Erythroblast (primary cell): ENCODE data around the gene CTNNAL1.

ENCODE experiments used
- DNase-seq, 2 experiments: peaks; one replicate each; lab custom pipeline; 2025; lab: John Stamatoyannopoulos, UW
- GATA1 ChIP-seq: IDR thresholded peaks from 2 replicates; pipeline ENCODE4 v1.6.1; 2011; ENCODE audit warnings: low read depth, mild to moderate bottlenecking, control low read depth, low read length, moderate library complexity
- POLR2A ChIP-seq: IDR thresholded peaks from 2 replicates; pipeline ENCODE4 v1.6.1; 2011; ENCODE audit warnings: mild to moderate bottlenecking, low read length

CTNNAL1 gene

GRCh38 chr9:109036744-109037680 is 23.7 kb upstream of the CTNNAL1 start:
- DNase-seq = no peak
- TF ChIP-seq POLR2A = no peak
- no peak for TF ChIP-seq GATA1

GRCh38 chr9:109035684-109036423 is 22.6 kb upstream of the CTNNAL1 start:
- DNase-seq = no peak
- TF ChIP-seq POLR2A = no peak
- no peak for TF ChIP-seq GATA1

GRCh38 chr9:109033941-109034700 is 20.8 kb upstream of the CTNNAL1 start:
- TF ChIP-seq GATA1 = no peak
- TF ChIP-seq POLR2A = no peak
- no peak for DNase-seq

GRCh38 chr9:109031241-109031640 is 17.9 kb upstream of the CTNNAL1 start:
- no peak for DNase-seq
- TF ChIP-seq POLR2A = no peak
- no peak for TF ChIP-seq GATA1

GRCh38 chr9:109030426-109030825 is 17.1 kb upstream of the CTNNAL1 start:
- TF ChIP-seq GATA1 (no peak), POLR2A (no peak)
- no peak for DNase-seq

DNA sequence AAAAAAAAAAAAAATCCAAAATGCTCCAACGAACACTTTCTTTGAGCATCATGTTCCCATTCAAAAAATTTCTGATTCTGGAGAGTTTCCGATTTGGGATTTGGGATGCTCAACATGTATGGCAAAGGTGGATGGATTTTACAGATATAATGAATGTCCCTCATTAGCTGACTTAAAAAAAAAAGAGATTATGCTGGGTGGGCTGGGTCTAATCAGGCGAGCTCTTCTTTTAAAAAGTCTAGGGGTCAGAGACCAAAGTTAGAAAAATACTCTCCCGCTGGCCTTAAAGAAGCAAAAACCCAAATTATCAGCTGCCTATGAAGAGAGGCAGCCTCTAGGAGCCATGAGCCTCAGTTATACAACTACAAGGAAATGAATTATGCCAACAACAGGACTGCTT is 15.2 kb upstream of the CTNNAL1 start:
- TF ChIP-seq GATA1 = no peak
- no peak for TF ChIP-seq POLR2A
- DNase-seq = no peak

- no peak for DNase-seq
- TF ChIP-seq POLR2A = no peak
- TF ChIP-seq GATA1 = no peak
Observed at GRCh38 chr9:109027176-109027575, 13.9 kb upstream of the CTNNAL1 start.

GRCh38 chr9:109026306-109026705 is 13.0 kb upstream of the CTNNAL1 start:
- TF ChIP-seq POLR2A = no peak
- TF ChIP-seq GATA1 = no peak
- DNase-seq = no peak

DNA sequence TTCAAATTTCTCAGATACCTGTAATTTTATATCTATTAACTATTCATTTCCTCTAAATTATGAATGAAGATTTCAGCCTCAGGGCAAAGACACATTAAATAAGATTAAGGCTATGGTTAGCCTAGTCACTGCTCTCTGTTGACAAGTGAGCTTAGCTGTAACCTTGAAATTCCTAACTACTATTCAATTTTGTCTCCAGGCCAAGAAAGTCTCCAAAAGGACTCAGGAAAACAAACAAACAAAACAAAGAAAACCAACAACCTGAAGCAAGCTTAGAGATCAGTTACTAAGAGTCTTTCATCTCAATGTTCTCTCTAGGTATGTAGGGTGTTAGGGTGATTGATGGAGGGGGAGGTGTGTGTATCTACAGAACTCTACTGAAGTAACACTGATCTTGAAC is 9.6 kb upstream of the CTNNAL1 start:
- TF ChIP-seq POLR2A (no peak), GATA1 (no peak)
- no peak for DNase-seq

- TF ChIP-seq POLR2A (no peak), GATA1 (no peak)
- no peak for DNase-seq
Observed at GRCh38 chr9:109020581-109021511, 7.5 kb upstream of the CTNNAL1 start.

DNA sequence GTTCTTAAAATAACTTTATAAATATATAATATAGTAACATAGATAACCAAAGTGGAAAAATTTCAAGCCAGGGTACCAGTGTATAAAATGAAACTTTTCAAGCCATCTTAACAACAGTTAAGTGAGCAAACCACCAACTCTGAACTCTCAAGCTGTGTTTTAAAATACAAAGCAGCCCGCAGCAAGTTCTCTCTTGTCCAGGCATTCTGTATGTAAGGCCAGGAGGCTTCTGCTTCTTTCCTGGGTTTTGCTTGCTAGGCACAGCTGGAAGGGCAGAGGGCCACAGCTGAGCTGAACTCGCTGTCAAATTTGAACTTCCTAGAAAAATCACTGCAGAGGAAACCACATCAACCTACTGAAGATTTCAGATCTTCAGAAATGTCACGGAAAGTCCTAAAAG is 6.8 kb upstream of the CTNNAL1 start:
- DNase-seq = no peak
- TF ChIP-seq GATA1 (no peak), POLR2A (no peak)

GRCh38 chr9:109019420-109019819 is 6.1 kb upstream of the CTNNAL1 start:
- no peak for DNase-seq
- TF ChIP-seq GATA1 (no peak), POLR2A (no peak)

GRCh38 chr9:109017493-109017892 is 4.2 kb upstream of the CTNNAL1 start:
- DNase-seq = no peak
- TF ChIP-seq GATA1 (no peak), POLR2A (no peak)
